ENCODE measurements around the gene CAMKK2.

CAMKK2 gene

GRCh38 chr12:121202407-121203355, 93.8 kb downstream of the CAMKK2 start (continued):
- TF ChIP-seq ZBTB10 (tag by site-specific recombination; IDR thresholded peaks at IDR 0.05) (no peak), ZNF530 (tag by site-specific recombination; IDR thresholded peaks at IDR 0.05; ENCODE audit: low read depth) (no peak), ZBTB11 (tag by site-specific recombination; conservative IDR thresholded peaks at IDR 0.05; ENCODE audit: low read depth) (no peak; the same call in 1 of the 2 replicates), KLF8 (tag by site-specific recombination; IDR thresholded peaks at IDR 0.05) (peak; percentile 75; the same call in 1 of the 2 replicates), ZNF449 (tag by site-specific recombination; IDR thresholded peaks at IDR 0.05) (0 out of 2 replicates have a peak, but pooled peaks have one; percentile 36), WT1 (tag by site-specific recombination; IDR thresholded peaks at IDR 0.05) (peak; percentile 75; the same call in 1 of the 2 replicates), ZBTB21 (tag by site-specific recombination; IDR thresholded peaks at IDR 0.05) (peak; percentile 79), ZNF843 (tag by site-specific recombination; IDR thresholded peaks at IDR 0.05) (peak; percentile 96), ZNF629 (tag by site-specific recombination; IDR thresholded peaks at IDR 0.05) (peak; percentile 96), GLI2 (tag by site-specific recombination; IDR thresholded peaks at IDR 0.05; ENCODE audit: borderline replicate concordance, low read depth) (peak; percentile 76; the same call in 1 of the 2 replicates), AEBP2 (tag by site-specific recombination; IDR thresholded peaks at IDR 0.05; ENCODE audit: borderline replicate concordance) (no peak), ZNF169 (tag by site-specific recombination; IDR thresholded peaks at IDR 0.05) (no peak), ZBTB17 (tag by site-specific recombination; IDR thresholded peaks at IDR 0.05) (peak; percentile 56), ZIC2 (tag by site-specific recombination; IDR thresholded peaks at IDR 0.05) (no peak), ZNF121 (tag by site-specific recombination; IDR thresholded peaks at IDR 0.05) (peak; percentile 75; the same call in 1 of the 2 replicates), ZNF580 (tag by site-specific recombination; IDR thresholded peaks at IDR 0.05) (peak; percentile 83), BCL6B (tag by site-specific recombination; IDR thresholded peaks at IDR 0.05) (no peak), SALL2 (tag by site-specific recombination; IDR thresholded peaks at IDR 0.05; ENCODE audit: borderline replicate concordance) (no peak), ZNF660 (tag by site-specific recombination; IDR thresholded peaks at IDR 0.05) (peak; percentile 35; the same call in 1 of the 2 replicates), ZNF354C (tag by site-specific recombination; IDR thresholded peaks at IDR 0.05; ENCODE audit: borderline replicate concordance, low read depth) (no peak), ZNF19 (tag by site-specific recombination; IDR thresholded peaks at IDR 0.05; ENCODE audit: low read depth) (no peak), ZNF239 (tag by site-specific recombination; IDR thresholded peaks at IDR 0.05) (no peak), ZNF777 (tag by site-specific recombination; IDR thresholded peaks at IDR 0.05; ENCODE audit: borderline replicate concordance) (no peak), ZNF280D (tag by site-specific recombination; IDR thresholded peaks at IDR 0.05) (no peak)
